ENCODE measurements around the gene ALDH3B2. TPM values are rescaled to one million over a fixed set of nuclear protein-coding genes. Genes with fewer than 3 reads are reported as not detected.
"Not testable (repeated sequence)": the region's sequence is repeated elsewhere in the genome, so short reads cannot be mapped to it uniquely, and the experiment has no call there.

The ALDH3B2 gene
- total and polyA plus RNA-seq, 4 donors, result 0.05 TPM; not detected in 3

DNA sequence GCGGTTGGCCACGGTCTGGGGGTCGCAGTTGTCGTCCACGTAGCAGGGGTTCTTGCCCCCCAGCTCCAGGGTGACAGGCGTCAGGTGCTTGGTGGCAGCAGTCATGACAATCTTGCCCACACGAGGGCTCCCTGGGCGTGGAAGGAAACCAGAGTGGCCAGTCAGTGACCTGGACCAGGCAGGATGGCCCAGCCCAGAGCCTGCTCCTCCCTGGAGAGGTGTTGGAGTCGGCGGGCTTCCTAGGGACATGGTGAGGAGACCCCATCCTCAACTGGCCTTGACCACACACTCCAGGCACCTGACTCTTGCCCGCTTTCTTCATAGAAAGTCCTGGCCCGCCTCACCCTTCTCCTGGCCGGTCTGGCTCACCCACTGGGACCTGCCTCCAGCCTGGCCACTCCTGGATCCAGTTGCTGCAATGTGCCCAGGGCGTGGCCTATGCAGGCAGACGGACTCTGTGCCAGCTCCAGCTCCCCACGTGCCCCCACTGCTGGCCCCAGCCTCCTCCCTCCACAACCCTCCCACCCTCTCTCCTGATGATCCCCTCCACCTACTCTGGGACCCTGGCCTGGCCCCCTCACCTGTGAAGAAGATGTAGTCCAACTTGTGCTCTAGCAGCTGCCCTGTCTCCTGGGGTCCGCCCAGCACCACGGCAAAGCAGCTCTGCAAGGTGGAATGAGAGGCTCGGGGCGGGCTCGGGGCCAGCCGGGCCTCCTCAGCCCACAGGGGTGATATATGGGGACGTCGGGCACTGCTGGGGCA lies 8.7 kb downstream of the ALDH3B2 start:
- WGBS, 2 donors, result 81 to 82% methylated on average over 24 of the region's 24 CpGs
- DNase-seq, result no peak

GRCh38 chr11:67664696-67665540 lies 9.5 kb downstream of the ALDH3B2 start:
- Histone ChIP-seq H3K36me3 (ENCODE audit: control insufficient read depth in 1 of 2, insufficient read depth in 2 of 2, low read length in 1 of 2) (no peaks in the 10 kb centered on the region), H3K27me3 (ENCODE audit: control insufficient read depth in 1 of 2, insufficient read depth in 2 of 2, low read length in 1 of 2) (no peaks in the 10 kb centered on the region), H3K4me1 (ENCODE audit: control insufficient read depth in 1 of 2, insufficient read depth in 2 of 2, low read length in 2 of 2) (no peaks in the 10 kb centered on the region), H3K9me3 (ENCODE audit: control insufficient read depth, low read length) (no peaks in the 10 kb centered on the region), H3K4me3 (ENCODE audit: low read length in 2 of 2) (no peak overlapping the region), H3K27ac (ENCODE audit: low read depth in 1 of 2, low read length in 2 of 2) (no peak overlapping the region)
- intact Hi-C loops (cut with DNase I), result loop anchor here in 1 of 2 donors (5.0 kb wide), 1 partner anchor 88 kb away; no protein-coding TSS in a partner anchor
- ATAC-seq (ENCODE audit: low FRiP score) (no peak), DNase-seq (no peak)
- WGBS, 2 donors, result 90 to 91% methylated on average over 31 to 33 of the region's 33 CpGs

More for the DNA sequence above, 8.7 kb downstream of the ALDH3B2 start:
- no peaks in the 10 kb centered on the region for H3K27me3 ChIP-seq (ENCODE audit: control insufficient read depth in 1 of 2, insufficient read depth in 2 of 2, low read length in 1 of 2)
- H3K27ac ChIP-seq (ENCODE audit: low read depth in 1 of 2, low read length in 2 of 2), result no peak overlapping the region
- H3K36me3 ChIP-seq (ENCODE audit: control insufficient read depth in 1 of 2, insufficient read depth in 2 of 2, low read length in 1 of 2), result no peaks in the 10 kb centered on the region
- ATAC-seq (ENCODE audit: low FRiP score), result no peak
- intact Hi-C loops (cut with DNase I), result no loop called here
- H3K4me1 ChIP-seq (ENCODE audit: control insufficient read depth in 1 of 2, insufficient read depth in 2 of 2, low read length in 2 of 2), result no peaks in the 10 kb centered on the region
- H3K9me3 ChIP-seq (ENCODE audit: control insufficient read depth, low read length), result no peaks in the 10 kb centered on the region
- no peak overlapping the region for H3K4me3 ChIP-seq (ENCODE audit: low read length in 2 of 2)

GRCh38 chr11:67664213-67664585 lies 10.2 kb downstream of the ALDH3B2 start:
- no peak overlapping the region for H3K4me3 ChIP-seq (ENCODE audit: low read length in 2 of 2)
- H3K36me3 ChIP-seq (ENCODE audit: control insufficient read depth in 1 of 2, insufficient read depth in 2 of 2, low read length in 1 of 2), result no peaks in the 10 kb centered on the region
- no peak overlapping the region for H3K27ac ChIP-seq (ENCODE audit: low read depth in 1 of 2, low read length in 2 of 2)
- no peaks in the 10 kb centered on the region for H3K27me3 ChIP-seq (ENCODE audit: control insufficient read depth in 1 of 2, insufficient read depth in 2 of 2, low read length in 1 of 2)
- no peak for ATAC-seq (ENCODE audit: low FRiP score)
- WGBS, 2 donors, result 87 to 91% methylated on average over 16 of the region's 16 CpGs
- DNase-seq, result no peak
- H3K4me1 ChIP-seq (ENCODE audit: control insufficient read depth in 1 of 2, insufficient read depth in 2 of 2, low read length in 2 of 2), result no peaks in the 10 kb centered on the region
- intact Hi-C loops (cut with DNase I), result loop anchor here in 1 of 2 donors (5.0 kb wide), 1 partner anchor 87 kb away; no protein-coding TSS in a partner anchor
- H3K9me3 ChIP-seq (ENCODE audit: control insufficient read depth, low read length), result no peaks in the 10 kb centered on the region

DNA sequence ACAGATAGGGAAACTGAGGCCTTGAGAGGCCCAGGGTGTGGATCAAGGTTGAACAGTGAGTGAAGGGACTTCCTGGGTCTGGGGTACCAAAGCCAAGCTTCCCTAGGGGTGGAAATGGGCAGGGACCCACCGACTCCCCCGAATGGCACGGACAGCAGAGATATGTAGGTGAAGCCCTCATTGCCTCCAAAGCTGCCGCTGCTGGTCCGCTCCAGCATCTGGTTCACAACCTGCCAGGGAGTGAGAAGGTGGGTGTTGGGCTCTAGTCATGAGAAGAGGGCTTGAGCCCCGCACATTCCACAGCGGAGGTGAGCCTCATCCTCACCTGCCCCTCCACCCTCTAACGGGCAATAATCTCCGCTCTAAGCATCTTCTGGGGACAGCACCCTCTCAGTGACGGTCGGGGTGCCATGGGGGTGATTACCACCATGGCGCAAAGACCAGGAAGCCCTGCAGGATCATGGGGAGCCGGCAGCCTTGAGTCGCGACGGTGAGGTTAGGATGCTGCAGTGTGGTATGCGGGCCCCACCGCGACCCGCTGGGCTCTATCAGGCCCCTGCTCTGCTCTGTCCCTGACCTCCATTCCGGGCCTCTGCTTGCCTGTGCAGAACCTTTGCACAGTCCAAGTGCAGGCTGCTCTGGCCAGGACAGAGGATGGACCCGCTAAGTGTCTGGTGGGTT lies 10.8 kb downstream of the ALDH3B2 start:
- Histone ChIP-seq H3K27ac (ENCODE audit: low read depth in 1 of 2, low read length in 2 of 2) (no peak overlapping the region), H3K36me3 (ENCODE audit: control insufficient read depth in 1 of 2, insufficient read depth in 2 of 2, low read length in 1 of 2) (no peaks in the 10 kb centered on the region), H3K4me3 (ENCODE audit: low read length in 2 of 2) (no peak overlapping the region), H3K9me3 (ENCODE audit: control insufficient read depth, low read length) (no peaks in the 10 kb centered on the region), H3K4me1 (ENCODE audit: control insufficient read depth in 1 of 2, insufficient read depth in 2 of 2, low read length in 2 of 2) (no peaks in the 10 kb centered on the region), H3K27me3 (ENCODE audit: control insufficient read depth in 1 of 2, insufficient read depth in 2 of 2, low read length in 1 of 2) (no peaks in the 10 kb centered on the region)
- WGBS, 2 donors, result 91 to 93% methylated on average over 22 of the region's 22 CpGs
- intact Hi-C loops (cut with DNase I), result loop anchor here in 1 of 2 donors (5.0 kb wide), 1 partner anchor 86 kb away; no protein-coding TSS in a partner anchor
- DNase-seq (no peak), ATAC-seq (ENCODE audit: low FRiP score) (no peak)

DNA sequence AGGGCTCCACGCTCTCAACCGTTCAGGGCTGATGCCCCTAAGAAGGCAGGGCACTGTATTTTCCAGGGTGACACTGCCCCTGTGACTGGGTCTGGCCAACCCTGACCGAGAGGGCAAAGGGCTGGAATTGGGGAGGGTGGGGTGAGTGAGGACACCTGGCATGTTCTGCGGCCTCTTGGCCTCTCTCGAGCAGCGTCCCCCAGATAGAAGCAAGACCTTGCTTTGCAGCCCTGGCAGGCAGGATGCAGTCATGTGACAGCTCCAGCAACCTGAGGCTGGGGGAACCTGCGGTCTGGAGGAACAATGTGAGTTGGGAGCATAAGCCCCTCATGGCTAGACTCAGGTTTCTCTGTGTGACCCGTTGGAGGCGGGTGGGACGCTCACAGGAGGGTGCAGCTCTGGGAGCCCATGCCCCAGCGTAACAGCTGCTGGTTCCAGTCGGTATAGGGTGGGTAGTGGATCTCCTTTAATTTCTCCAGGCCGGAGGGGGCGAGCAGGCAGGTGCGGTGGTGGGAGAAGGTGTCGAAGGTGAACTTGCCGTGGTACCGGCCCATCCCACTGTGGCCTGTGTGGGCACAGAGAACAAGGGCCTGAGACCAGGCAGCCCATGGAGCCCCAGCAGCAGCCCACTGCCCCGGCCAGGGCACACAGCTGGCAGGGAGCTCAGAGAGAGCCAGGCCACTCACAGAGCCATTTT lies 11.4 kb downstream of the ALDH3B2 start:
- H3K36me3 ChIP-seq (ENCODE audit: control insufficient read depth in 1 of 2, insufficient read depth in 2 of 2, low read length in 1 of 2), result no peaks in the 10 kb centered on the region
- no peaks in the 10 kb centered on the region for H3K27me3 ChIP-seq (ENCODE audit: control insufficient read depth in 1 of 2, insufficient read depth in 2 of 2, low read length in 1 of 2)
- no peaks in the 10 kb centered on the region for H3K9me3 ChIP-seq (ENCODE audit: control insufficient read depth, low read length)
- no peak for ATAC-seq (ENCODE audit: low FRiP score)
- 84% methylated on average over 19 of the region's 19 CpGs for WGBS, 2 donors
- H3K4me1 ChIP-seq (ENCODE audit: control insufficient read depth in 1 of 2, insufficient read depth in 2 of 2, low read length in 2 of 2), result no peaks in the 10 kb centered on the region
- H3K27ac ChIP-seq (ENCODE audit: low read depth in 1 of 2, low read length in 2 of 2), result no peak overlapping the region
- H3K4me3 ChIP-seq (ENCODE audit: low read length in 2 of 2), result no peak overlapping the region
- intact Hi-C loops (cut with DNase I), result loop anchor here in 1 of 2 donors (5.0 kb wide), 1 partner anchor 86 kb away; no protein-coding TSS in a partner anchor
- DNase-seq, result no peak

GRCh38 chr11:67662142-67662834 lies 12.1 kb downstream of the ALDH3B2 start:
- intact Hi-C loops (cut with DNase I), result loop anchor here in 1 of 2 donors (5.0 kb wide), 1 partner anchor 85 kb away; no protein-coding TSS in a partner anchor
- Histone ChIP-seq H3K27ac (ENCODE audit: low read depth in 1 of 2, low read length in 2 of 2) (no peak overlapping the region), H3K9me3 (ENCODE audit: control insufficient read depth, low read length) (no peaks in the 10 kb centered on the region), H3K27me3 (ENCODE audit: control insufficient read depth in 1 of 2, insufficient read depth in 2 of 2, low read length in 1 of 2) (no peaks in the 10 kb centered on the region), H3K36me3 (ENCODE audit: control insufficient read depth in 1 of 2, insufficient read depth in 2 of 2, low read length in 1 of 2) (no peaks in the 10 kb centered on the region), H3K4me1 (ENCODE audit: control insufficient read depth in 1 of 2, insufficient read depth in 2 of 2, low read length in 2 of 2) (no peaks in the 10 kb centered on the region), H3K4me3 (ENCODE audit: low read length in 2 of 2) (no peak overlapping the region)
- no peak for ATAC-seq (ENCODE audit: low FRiP score)
- 87 to 88% methylated on average over 12 of the region's 12 CpGs for WGBS, 2 donors
- DNase-seq, result no peak

GRCh38 chr11:67660752-67661151 lies 13.7 kb downstream of the ALDH3B2 start:
- not testable (repeated sequence) for ATAC-seq (ENCODE audit: low FRiP score); H3K4me1 ChIP-seq (ENCODE audit: control insufficient read depth in 1 of 2, insufficient read depth in 2 of 2, low read length in 2 of 2); H3K27ac ChIP-seq (ENCODE audit: low read depth in 1 of 2, low read length in 2 of 2); H3K9me3 ChIP-seq (ENCODE audit: control insufficient read depth, low read length); H3K36me3 ChIP-seq (ENCODE audit: control insufficient read depth in 1 of 2, insufficient read depth in 2 of 2, low read length in 1 of 2); DNase-seq; H3K4me3 ChIP-seq (ENCODE audit: low read length in 2 of 2); H3K27me3 ChIP-seq (ENCODE audit: control insufficient read depth in 1 of 2, insufficient read depth in 2 of 2, low read length in 1 of 2)
- intact Hi-C loops (cut with DNase I), result loop anchor here in 1 of 2 donors (5.0 kb wide), 1 partner anchor 83 kb away; no protein-coding TSS in a partner anchor
- 70 to 79% methylated on average over 5 of the region's 5 CpGs for WGBS, 2 donors

Data from aorta (tissue), 5 donors.